GM18870 (cell line): Measurements from ENCODE around the gene SYT14.
"Not testable (repeated sequence)": the region's sequence is repeated elsewhere in the genome, so short reads cannot be mapped to it uniquely, and the experiment has no call there.

Experiments
- ATAC-seq: cut with Tn5 transposase; IDR thresholded peaks from one replicate; pipeline ENCODE4 v1.9.1; 2021; ENCODE audit warnings: moderate library complexity; ENCODE audit not compliant: unreplicated experiment

The SYT14 gene

DNA sequence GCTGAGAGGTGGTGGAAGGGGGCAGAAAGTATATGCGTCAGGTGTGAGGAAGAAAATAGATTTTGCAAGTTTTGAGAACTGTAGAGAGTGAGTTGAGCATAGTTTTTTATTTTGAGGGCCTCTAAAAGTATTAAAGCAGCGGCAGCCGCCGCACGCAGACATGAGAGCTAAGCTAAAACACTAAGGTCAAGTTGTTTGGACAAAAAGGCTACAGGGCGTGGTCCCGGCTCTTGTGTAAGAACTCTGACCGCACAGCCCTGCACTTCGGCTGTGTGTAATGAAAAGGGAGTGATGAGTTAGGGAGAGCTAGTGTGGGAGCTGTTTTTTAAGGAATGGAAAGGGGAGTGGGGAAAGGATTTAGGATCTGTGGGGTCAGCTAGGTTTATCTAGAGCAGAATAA, 174.9 kb downstream of the SYT14 start:
- not testable (repeated sequence) for ATAC-seq

DNA sequence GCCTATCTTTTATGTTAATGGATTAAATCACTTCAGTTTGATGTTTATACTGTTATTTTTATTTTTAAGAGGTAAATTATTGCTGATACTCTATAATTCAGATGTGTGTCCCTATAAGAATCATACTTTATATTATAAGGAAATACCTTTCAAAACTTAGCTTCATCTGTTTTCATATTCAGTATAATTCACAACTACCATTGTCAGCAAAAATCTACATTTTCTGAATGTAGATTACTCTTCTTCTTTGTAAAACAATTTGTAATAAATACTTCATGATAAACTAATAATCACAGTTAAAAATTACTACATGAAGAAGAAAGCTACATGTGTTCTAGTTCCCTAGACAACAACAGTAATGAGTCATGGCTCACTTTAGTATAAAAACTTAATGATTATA, 179.2 kb downstream of the SYT14 start:
- ATAC-seq = no peak

DNA sequence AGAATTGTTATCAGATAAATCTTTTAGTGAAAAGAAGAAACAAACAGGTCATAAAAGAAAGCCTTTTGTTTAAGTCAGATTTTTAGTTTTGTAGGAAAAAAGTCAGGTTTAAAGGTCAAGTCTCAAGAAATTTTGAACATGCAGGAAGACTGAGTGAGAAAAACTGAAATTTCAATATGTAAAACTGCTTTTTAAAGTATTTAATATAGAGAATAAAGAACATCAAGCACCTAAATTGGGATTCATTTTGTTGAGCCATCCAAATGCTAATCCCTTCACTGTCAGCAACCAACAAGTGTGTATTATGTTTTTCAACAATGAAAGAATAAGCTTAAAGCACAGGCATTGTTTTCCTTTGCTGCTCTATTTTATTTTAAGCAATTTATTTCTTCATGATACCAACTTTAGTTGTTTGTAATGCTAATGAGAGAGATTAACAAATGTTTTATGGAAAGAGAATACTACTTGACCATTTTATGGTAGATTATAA, 179.7 kb downstream of the SYT14 start:
- no peak for ATAC-seq

DNA sequence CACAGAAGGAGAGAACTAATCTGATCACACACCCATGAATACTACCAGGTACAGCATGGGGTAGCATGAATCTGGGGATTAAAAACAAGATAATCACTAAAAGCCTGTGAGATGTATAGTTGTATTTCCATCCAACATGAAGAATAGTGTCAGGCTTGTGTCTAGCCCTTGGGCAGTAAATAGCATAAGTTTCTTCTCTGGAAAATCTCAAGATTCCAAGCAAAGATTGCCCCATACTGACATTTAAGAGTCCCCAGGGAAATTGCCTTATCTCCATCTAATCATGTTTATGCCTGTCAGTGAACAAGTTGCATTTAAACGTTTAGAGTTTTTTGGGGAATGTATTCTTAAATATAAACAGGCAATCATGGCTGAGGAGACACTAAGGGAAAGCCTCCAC, 185.4 kb downstream of the SYT14 start:
- ATAC-seq = no peak

DNA sequence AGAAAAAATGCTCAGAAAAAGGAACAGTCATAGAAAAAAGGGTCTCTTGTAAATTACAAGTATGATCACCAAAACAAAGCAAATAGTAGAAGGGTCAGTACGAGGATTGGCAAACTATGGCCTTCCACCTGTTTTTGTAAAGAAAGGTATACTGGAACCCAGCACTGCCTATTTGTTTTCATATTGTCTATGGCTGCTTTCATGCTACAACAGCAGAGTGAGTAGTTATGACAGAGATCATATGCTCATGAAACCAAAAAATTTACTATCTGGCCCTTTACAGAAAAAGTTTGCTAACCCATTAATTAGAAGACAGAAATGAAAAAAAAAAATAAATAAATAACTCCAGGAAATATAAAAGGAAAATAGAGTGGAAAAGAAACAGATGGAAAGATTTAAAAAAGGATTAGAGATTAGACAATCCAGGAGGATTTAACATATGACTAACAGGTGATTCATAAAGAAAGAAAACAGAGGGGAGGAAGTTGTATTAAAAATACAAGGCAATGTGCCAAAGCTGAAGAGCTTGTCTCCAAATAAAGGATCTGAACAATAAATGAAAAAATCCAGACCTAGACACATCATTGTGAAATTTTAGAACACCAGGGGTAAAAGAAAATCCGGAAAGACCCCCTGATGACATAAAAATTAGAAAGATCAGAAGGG, 186.0 kb downstream of the SYT14 start:
- ATAC-seq = no peak

DNA sequence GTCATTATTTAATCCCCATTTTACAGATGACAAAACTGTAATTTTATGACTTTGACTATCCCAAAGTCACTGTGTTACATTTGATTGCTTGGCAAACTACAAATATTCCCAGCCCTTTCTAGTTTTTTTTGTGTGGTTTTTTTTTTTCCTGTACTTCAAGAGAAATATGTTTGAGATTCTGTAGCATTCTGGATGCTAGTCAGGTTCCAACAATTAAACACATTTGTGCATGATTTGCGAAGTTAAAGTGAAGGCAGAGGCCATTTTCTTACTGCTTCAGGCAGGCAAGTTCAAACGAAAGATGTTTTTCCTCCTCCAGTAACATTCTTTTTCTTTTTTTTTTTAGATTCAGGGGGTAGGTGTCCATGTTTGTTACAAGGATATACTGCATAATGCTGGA, 186.7 kb downstream of the SYT14 start:
- ATAC-seq = no peak

DNA sequence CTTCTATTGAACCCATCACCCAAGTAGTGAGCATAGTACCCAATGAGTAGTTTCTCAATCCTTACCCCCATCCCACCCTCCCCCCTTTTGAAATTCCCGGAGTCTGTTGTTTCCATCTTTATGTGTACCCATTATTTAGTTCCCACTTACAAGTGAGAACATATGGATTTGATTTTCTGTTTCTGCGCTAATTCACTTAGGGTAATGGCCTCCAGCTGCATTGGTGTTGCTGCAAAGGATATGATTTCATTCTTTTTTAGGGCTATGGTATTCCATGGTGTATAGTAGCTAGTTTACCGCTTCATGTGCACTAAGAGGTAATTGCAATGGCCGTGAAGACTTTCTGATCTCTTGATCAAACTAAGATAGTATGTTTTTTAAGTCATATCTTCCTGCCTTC, 187.1 kb downstream of the SYT14 start:
- ATAC-seq = no peak

DNA sequence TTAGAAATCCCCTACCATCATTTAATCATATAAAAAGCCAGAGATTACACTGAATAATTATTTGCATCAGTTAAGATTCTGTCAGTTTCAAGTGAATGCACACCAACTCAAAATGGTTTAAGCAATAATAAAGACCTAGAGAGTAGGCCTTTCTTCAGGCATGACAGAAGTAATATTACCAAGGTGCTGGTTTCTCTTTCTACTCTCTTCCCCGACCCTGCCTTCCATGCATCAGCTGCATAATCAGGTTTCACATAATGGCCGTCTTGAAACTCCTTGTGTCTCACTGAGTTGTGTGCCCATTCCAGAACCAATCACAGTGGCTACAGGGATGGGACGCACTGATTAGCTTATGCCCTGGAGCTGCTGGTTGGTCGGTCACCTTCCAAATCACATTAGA, 191.1 kb downstream of the SYT14 start:
- no peak for ATAC-seq

- ATAC-seq = peak; percentile 92
These were observed 191.7 kb downstream of the SYT14 start for GRCh38 chr1:210129759-210130158.

DNA sequence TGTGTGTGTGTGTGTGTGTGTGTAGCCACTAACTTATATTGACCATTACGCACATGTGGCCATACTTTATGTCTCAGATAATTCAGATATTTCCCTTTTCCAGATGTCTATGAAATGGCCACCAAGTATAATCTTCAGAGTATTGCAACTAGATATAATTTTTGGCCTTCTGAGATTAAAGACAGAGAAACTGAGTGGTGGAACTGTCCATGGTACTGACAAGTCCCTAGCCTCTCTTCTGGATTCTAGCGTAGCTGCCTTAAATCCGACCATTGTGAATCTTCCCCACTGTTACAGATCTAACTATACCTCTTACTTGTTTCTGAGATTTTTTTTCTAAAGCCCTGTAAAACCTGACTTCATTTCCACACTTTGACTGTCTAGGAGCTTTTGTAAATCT, 194.6 kb downstream of the SYT14 start:
- ATAC-seq = no peak

GRCh38 chr1:210143465-210144062, 205.5 kb downstream of the SYT14 start:
- ATAC-seq = peak; percentile 47

DNA sequence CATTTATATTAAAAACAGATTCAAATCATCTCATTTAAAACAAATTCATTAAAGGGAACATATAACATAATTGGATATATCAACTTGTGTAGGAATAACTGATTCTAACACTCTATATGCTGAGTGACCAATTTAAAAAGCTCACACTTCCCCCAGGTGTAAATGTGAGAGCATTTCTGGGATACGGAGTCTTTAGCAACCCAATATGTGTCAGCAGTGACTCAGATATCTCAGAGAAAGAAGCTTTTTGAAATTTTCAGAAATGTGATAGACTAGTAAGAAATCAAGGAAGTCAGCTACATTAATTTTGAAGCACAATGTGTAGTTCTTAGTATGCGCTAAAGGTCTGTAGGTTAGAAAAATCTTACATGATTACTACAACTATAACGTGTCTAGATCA, 206.7 kb downstream of the SYT14 start:
- ATAC-seq = no peak

DNA sequence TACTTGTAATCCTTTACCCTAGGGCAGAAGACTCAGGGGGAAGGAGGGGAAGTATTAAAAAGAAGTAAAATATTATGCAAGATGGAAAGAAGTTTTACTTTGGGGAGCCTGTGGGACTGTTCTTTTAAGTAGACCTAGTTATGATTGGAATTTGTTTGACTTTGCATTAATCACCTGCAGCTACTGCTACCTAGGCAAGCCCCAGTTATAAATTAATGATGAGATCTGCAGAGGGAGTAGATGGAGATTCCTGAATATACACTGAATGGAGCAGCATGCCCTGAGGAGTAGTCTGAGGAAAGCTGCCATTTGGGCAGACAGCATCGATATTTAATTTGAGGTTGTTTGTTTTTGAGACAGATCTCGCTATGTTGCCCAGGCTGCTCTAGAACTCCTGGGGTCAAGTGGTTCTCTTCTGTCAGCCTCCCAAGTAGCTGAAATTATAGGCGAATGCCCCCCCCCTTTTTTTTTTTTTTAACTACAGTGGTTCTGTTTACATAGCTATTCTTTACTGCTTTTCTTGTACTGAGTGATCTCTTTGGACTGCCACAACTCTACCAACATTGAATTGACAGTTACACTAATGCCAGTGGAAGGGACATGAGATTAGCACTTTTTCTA, 213.1 kb downstream of the SYT14 start:
- no peak for ATAC-seq

- ATAC-seq = no peak
These were observed 221.2 kb downstream of the SYT14 start for GRCh38 chr1:210159211-210159610.

DNA sequence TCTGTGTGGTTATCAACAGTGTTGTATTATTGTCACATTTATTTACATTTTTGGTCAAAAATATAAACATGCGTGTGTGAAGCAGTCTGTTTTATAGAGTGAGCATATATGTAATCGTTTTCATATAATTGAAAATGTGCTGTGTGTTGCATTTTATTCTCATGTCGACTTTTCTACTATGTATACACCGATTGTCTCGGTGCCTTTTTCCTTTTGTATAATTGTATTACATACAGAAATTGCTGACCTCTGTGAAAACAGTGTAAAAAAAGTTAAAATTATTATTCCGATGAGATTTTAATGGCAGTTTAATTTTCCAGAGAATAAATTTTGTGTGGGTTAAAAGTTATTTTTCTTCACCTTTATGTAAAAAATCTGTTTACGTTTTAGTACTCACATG, 232.2 kb downstream of the SYT14 start:
- no peak for ATAC-seq

DNA sequence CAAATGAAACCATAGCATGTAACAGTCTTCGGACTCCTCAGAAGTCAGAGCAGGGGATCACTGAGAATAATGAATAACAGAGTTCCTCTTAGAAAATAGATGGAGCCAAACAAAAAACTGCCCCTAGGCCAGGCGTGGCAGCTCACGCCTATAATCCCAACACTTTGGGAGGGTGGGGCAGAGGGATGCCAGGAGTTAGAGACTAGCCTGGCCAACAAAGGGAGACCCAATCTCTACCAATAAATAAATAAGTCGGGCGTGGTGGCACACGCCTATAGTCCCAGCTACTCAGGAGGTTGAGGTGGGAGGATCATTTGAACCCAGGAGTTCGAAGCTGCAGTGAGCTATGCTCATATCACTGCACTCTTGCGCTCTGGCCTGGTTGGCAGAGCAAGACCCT, 236.1 kb downstream of the SYT14 start:
- no peak for ATAC-seq

- no peak for ATAC-seq
These were observed 247.0 kb downstream of the SYT14 start for GRCh38 chr1:210185063-210185462.

- not testable (repeated sequence) for ATAC-seq
These were observed 250.0 kb downstream of the SYT14 start for GRCh38 chr1:210187849-210188606.

DNA sequence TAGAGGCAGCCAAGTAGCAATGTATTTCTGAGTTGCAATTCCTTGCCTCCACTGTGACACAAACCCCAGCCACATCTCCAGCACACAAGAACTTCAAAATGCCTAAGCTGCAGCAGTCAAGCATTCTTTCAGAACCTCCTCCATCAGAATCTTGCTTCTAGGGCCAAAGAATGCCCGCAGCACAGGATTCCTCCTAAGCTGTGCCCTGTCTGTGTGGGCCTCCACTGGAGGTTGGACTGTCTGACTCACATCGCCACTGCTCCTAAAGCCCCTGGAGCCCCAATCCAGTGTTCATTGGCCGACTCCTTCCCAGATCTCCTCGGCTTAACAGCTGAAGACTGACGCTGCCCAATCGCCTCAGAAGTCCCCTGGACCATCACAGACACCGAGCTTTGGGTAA, 251.4 kb downstream of the SYT14 start:
- ATAC-seq = no peak

- no peak for ATAC-seq
These were observed 257.7 kb downstream of the SYT14 start for GRCh38 chr1:210195635-210196160.

- not testable (repeated sequence) for ATAC-seq
These were observed 258.2 kb downstream of the SYT14 start for GRCh38 chr1:210196266-210196665.
